ENCODE data around the gene HAUS6.
"Not testable (repeated sequence)": the region's sequence is repeated elsewhere in the genome, so short reads cannot be mapped to it uniquely, and the experiment has no call there.

HAUS6 gene

DNA sequence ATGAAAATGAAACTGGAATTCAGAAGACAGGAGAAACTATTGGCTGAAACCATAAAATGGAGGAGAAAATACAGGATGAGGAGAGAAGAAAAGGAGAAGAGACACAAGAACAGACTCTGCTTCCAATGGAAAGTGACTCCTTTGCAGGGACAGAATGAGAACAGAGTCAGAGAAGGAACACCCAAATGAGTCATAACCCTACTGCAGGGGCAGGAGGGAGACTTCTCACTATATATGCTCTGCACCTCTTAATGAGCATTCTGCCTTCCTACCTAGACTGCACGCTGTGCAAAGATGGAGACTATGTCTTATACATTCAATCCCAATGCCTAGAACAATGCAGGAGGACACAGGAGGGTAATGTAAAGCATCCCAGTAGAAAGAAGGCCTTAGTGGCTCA lies 71.8 kb downstream of the HAUS6 start:
- no peak for DNase-seq

- DNase-seq, result peak; percentile 26
Measured at GRCh38 chr9:19028835-19029451, 73.8 kb downstream of the HAUS6 start.

DNA sequence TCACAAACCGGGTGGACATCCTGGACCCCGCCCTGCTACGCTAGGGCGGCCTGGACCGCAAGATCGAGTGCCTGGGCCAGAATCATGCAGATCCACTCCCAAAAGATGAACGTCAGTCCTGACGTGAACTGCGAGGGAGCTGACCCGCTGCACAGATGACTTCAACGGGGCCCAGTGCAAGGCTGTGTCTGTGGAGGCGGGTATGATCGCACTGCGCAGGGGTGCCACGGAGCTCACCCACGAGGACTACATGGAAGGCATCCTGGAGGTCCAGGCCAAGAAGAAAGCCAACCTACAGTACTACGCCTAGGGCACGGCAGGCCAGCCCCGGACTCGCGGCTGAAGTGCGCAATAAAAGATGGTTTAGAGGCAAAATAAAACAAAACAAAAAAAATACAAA lies 74.9 kb downstream of the HAUS6 start:
- DNase-seq, result no peak

DNA sequence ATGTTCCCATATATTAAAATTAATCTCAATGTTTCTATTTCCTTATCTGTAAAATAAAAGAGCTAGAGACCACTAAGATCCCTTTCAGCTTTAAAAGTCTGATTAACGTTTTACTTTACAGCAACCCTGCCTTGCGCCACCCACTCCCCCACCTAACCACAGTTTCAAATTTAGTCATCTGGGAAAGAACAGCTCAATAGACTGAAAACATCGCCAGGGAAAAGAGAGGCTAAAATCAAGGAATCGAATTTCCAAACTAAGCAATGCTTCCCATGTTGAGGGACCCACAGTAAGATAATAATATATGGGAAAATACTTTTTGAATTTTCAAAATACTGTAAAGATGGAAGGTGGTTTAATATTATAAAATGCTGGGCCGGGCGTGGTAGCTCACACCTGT lies 76.3 kb downstream of the HAUS6 start:
- no peak for DNase-seq

DNA sequence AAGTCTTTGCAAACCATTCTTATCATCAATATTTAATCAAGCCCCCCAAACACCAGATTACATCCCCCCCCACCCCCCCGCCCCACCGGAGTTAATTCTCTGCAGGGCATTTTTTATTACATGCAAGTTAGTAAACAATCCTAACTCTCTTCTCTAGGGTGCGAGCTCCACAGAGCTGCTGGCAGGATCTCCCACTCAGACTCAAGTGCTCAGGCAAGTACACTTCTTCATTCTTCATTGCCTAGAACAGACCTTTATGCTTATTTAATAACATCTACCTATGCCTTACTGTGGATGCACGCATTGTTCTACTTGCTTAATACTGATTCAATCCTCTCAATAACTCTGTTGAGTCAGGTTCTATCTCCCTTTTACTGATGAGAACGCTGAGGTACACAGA lies 79.6 kb downstream of the HAUS6 start:
- no peak for DNase-seq

DNA sequence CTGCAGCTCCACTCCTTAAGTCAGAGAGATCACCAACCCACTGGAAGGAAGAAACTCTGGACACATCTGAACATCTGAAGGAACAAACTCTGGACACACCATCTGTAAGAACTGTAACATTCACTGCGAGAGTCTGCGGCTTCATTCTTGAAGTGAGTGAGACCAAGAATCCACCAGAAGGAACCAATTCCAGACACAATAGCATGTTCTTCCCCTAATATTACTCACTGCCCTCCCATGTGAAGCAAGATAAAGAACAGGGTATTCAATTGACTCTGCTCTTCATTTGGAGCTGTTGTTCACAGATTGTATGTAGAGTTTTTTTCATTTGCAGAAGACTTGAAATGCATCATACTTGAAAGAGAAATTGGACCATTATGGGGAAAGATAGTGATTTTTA lies 80.5 kb downstream of the HAUS6 start:
- DNase-seq, result no peak

DNA sequence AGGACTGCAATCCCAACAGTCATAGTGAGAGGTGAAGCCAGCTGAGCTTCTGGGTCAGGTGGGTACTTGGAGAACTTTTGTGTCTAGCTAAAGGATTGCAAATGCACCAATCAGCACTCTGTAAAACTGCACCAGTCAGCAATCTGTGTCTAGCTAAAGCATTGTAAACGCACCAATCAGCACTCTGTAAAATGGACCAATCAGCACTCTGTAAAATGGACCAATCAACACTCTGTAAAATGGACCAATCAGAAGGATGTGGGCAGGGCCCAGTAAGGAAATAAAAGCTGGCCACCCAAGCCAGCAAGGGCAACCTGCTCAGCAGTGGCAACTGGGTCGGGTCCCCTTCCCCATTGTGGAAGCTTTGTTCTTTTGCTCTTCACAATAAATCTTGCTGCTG lies 81.1 kb downstream of the HAUS6 start:
- DNase-seq, result not testable (repeated sequence)

- DNase-seq, result no peak
Measured at GRCh38 chr9:19020886-19021455, 81.7 kb downstream of the HAUS6 start.

GRCh38 chr9:19018201-19018600 lies 84.5 kb downstream of the HAUS6 start:
- no peak for DNase-seq

DNA sequence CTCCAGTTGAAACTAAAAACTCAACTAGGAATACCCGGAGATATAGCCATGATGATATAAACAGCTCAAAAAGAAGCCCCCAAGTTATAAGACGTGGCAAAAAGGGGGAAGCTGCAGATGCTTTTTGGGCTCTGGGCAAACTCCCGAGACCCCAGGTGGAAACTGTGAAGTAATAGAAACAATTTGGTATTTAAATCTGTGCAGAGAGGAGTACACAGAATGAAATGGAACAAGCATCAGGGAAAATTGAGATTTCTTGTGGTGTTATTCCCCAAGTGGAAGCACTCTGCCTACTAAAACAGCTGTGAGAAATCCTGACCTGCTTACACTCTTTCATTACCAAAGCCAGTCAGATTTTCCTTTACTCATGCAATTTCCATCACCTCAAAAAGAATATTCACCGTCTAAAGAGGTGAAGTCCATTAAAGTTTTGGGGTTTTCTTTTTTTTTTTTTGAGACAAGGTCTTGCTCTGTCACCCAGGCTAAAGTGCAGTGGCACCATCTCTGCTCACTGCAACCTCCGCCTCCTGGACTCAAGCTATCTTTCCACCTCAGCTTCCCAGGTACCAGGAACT lies 93.2 kb downstream of the HAUS6 start:
- no peak for DNase-seq

Data from NCI-H524 treated with DMSO at 0.1 percent for 48 hours (cell line).